ENCODE measurements around the gene RNF212B.
"Not testable (repeated sequence)": the region's sequence is repeated elsewhere in the genome, so short reads cannot be mapped to it uniquely, and the experiment has no call there.

RNF212B gene

GRCh38 chr14:23243066-23243465 lies 5.3 kb downstream of the RNF212B start:
- DNase-seq = no peak

DNA sequence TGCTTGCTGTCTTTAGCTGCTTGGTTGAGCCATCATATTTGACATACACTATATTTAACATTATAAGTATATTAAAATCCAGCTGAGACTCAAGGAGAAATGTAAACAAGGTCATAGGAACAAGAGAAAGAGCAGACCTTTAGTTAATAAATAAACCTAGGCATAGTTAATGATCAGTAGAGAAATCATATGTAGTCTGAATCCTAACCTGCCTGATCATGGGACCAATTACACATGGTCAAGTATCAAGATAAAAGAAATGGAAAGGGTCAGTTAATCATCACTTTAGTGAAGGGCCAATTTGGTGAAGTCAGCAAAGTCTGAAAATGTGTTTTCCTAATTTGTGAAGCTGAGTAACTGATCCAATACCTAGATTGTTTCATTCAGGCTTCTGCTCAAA lies 7.5 kb downstream of the RNF212B start:
- no peak for DNase-seq

DNA sequence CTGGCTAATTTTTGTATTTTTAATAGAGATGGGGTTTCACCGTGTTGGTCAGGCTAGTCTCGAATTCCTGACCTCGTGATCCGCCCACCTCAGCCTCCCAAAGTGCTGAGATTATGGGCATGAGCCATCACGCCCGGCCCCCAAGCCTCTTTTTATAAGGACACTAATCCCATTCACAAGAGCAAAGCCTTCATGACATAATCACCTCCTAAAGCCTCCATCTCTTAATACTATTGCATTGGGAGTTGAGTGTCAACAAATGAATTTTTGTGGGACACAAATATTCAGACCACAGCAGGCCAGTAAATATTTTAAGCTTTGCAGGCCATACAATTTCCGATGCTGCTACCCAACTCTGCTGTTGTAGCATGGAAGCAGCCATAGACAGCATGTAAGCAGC lies 10.9 kb downstream of the RNF212B start:
- DNase-seq = no peak

DNA sequence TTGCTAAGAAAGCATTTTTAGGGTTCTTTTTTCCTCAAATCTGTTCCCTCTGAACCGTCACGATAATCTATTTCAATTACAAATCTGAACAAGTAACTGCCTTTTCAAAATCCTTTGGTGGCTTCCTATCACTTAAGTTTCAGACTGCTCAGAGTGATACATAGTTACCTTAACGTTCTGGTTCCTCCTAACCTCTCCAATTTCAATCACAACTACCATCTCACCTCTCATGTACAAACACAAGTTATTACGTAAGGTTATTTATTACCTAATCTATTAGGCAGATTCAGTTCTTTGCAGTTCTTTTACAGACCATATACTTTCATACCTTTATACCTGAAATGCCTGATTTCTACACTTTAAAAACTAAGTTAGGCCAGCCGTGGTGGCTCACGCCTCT lies 12.1 kb downstream of the RNF212B start:
- no peak for DNase-seq

DNA sequence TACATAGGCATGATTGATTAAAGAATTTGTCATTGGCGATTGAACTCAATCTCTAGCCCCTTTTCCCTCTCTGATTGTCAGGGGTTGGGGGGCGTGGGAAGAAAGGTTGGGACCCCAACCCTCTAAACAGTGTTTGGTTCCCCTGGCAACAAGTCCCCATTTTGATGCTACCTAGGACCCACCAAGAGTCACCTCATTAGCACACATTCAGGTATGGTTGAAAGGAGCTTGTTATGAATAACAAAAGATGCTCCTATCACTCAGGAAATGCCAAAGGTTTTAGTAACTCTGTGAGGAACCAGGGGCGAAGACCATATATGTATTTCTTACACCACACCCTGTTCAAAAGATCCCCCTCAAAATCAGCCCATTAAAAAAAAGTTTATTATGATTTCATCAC lies 14.3 kb downstream of the RNF212B start:
- DNase-seq = no peak

- DNase-seq = no peak
Observed at GRCh38 chr14:23252420-23253333, 14.9 kb downstream of the RNF212B start.

DNA sequence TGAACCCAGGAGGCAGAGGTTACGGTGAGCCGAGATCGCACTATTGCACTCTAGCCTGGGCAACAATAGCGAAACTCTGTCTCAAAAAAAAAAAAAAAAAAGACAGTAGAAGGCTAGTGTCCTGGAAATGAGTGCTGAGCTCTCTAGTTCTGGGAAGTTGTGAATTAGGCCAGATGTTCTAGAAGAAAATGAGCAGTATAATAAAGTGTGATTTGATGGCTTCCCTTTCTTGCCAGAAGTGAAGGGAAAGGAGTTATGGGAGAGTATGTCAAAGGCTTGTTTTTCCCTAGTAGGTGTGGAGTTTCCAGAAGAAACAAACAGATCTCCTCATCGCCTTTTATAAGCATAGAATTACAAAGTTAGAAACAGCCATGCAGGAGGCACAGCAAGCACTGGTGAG lies 20.5 kb downstream of the RNF212B start:
- DNase-seq = no peak

GRCh38 chr14:23259426-23259825 lies 21.7 kb downstream of the RNF212B start:
- no peak for DNase-seq

DNA sequence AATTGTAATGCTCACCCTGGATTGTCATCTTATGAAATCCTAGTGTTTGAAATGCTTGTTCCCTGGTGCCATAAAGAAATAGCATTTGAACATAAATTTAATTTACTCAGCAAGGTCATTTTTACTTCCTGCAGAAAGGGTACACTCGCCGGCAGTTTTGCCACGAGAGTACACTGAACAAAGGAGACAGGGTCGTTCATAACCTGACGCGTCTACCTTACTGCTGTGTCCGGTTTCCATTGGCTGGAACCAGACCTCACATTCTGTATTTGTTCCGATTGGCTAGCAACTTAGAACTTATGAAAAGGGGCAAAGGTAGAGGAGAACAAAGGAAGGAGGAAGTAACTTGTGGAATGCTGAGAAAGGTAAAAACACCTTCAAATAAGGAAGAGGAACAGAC lies 23.1 kb downstream of the RNF212B start:
- not testable (repeated sequence) for DNase-seq

DNA sequence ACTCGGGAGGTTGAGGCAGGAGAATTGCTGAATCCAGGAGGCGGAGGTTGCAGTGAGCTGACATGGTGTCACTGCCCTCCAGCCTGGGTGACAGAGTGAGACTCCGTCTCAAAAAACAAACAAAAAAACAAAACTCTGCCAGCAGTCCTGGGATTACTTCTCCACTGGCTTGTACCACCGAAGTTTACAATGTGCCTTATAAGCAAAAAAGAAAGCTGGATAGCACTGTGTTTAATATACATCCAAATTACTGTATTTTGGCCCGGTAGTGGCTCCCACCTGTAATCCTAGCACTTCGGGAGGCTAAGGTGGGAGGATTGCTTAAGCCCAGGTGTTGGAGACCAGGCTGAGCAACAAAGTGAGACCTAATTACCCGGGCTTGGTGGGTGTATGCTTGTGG lies 31.5 kb downstream of the RNF212B start:
- no peak for DNase-seq

DNA sequence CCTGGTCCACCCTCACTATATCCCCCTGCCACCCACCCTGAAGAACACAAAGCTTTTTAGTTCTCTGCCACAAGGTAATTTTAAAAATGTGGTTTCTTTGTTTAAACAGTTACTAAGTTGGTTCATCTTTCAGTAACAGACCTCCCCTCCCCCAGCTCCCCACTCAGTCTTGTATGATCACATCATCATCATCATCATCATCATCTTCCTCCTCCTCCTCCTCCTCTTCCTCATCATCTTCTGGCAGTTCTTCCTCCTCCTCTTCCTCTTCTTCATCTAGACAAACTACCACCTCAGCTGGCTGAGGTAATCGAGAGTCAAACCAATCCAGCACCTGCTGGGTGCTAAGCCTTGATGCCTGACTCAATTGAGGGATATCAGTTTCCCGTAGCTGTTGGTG lies 37.7 kb downstream of the RNF212B start:
- no peak for DNase-seq

DNA sequence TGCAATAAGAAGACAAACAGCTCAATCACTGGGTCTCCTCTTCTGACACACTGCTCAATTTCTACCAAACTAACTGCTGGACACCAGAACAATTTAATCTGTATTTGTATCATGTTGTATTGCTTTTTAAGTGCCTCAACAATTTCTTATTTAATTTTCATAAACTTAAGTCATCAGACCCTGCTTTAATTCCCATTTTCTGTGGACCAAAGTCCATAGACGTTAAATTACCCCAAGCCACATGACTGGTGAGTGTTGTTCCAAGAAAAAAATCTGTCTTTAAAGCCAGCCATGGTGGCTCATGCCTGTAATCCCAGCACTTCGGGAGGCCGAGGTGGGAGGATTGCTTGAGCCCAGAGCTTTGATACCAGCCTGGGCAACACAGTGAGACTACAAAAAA lies 39.5 kb downstream of the RNF212B start:
- DNase-seq = no peak

- DNase-seq = peak; percentile 77
Observed at GRCh38 chr14:23277928-23278327, 40.2 kb downstream of the RNF212B start.

- no peak for DNase-seq
Observed at GRCh38 chr14:23281247-23281646, 43.5 kb downstream of the RNF212B start.

DNA sequence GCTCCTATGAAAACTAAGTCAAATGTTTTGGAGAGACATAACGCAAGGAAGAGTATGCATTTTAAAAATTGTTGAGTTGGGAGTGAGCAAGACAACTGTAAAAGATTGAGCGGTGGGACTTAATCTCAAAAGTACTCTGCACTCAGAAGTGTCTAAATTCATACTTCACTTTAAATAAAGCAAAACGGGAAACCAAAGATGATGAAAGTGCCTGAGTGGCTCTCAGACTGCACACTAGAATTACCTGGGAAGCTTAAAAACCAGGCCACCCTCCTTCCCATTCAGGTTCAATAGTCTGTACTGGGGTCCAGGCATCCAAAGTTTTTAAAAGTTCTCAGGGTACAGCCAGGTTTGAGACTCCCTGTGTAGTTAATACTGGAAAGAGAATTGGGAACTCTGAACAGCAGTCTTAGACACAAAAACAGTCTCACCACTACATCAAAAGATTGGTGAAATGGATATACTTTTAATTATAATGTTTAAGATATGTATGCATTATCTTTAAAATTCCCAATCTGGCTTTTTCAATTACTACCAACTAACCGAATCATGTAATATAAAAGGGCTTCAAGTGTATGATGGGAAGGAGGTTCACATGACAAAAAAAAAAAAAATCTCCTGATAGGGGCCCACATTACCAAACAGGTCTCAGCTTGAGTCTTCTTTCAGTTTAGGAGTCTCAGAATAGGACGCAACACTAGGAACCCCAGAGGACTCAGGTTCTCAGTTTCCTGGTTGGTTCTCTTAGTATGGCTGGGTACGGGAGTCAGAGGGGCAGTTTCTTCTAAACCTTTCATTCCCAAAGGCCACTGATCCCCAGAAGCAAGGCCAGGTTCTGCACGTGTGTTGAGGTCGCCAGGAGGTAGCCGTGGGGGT lies 47.2 kb downstream of the RNF212B start:
- DNase-seq = peak; percentile 68

DNA sequence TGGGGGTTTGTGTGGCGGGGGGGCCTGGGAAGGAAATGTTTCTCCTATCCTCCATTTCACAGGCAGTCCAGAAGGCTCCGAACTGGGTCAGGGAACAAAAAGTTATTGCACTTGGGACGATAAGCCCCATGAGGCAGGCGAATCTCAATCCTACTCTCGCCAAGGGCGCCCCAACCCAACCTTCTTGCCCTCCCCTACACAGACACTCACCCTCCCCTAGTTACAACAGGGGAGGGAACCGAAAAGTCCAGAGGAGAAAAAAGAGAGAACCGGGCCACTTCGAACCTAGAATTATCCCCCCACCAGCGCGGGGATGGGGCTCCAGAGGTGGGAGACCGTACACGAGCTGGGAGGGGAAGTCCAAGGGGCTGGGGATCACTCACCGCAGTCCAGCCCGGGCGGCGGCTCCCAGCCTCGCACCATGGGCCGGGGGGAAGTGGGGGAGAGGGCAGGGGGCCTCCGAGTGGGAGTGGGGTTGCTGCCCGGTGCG lies 47.8 kb downstream of the RNF212B start:
- DNase-seq = peak; percentile 48

DNA sequence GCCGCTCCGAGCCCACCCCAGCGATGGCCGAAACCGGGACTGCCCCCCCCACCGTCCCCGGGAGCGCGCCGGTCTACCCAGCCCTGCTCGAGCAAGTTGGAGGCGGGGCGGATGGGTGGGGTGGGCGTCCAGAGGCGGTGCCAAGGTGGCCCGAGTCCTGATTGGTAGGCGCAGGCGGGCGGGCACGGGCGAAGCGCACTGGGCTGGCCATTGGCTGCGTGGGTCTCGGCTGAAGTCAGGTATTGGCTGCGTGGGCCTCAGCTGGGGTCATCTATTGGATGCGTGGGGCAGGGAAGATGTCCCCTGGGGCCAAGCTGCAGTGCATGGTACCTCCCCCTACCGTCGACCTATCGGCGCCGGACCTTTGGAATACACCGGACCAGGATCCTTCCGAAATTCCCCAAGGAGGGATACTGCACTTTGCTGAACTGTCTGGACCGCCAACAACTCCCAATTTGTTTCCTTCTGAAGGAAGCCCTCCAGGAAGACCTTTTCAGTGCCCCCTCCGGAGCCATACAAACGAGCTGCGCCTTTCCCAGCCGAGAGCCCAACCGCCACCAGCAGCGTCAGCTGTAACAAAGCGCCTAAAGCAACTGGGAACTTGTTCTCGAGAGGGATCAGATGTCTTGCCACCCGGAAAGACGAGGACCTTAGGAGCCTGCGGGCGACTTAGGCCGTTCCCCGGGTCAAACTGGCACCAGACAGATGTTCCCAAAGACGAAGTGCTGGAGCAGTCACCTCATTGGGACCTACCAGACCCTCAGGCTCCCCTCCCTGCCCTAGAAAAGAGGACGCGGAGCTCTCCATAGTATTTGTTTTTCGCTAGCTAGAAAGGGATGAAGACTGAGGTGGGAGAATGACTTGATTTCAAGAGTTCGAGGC lies 48.5 kb downstream of the RNF212B start, which contains the start of gene HOMEZ:
HOMEZ (minus strand) TSS at position 113 of the 882 bp plus-strand sequence. CDS start 180 bp downstream, outside the sequence.
- DNase-seq = peak; percentile 99

DNA sequence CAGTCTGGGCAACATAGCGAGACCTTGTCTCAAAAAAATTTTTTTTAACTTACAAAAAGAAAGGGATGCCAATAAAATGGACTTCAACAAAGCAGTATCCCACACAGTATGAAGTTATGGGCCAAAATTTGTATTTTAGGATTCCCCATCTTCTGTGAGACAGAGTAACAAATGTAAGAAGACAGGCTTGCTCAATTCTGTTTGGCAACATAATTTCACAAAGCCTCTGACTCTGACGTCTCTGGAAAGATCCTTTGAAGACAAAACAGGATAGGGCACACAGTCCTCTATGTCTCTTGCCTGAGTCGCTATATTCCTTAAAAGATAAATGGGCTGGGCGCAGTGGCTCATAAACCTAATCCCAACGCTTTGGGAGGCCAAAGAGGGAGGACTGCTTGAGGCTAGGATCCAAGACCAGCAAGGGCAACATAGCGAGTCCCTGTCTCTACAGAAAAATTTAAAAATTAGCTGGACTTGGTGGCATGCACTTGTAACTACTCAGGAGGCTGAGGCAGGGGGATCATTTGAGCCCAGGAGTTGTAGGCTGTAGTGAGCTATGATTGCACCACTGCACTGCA lies 49.3 kb downstream of the RNF212B start:
- no peak for DNase-seq

- DNase-seq = peak; percentile 89
Observed at GRCh38 chr14:23294734-23295561, 57.2 kb downstream of the RNF212B start.

GRCh38 chr14:23296012-23296777 lies 58.5 kb downstream of the RNF212B start:
- DNase-seq = no peak
